Ishikawa (cell line): ENCODE results near the gene HS6ST1.

Experiments used
- CEBPB ChIP-seq: IDR thresholded peaks from 2 replicates; pipeline ENCODE4 v1.6.1; 2012
- EGR1 ChIP-seq: IDR thresholded peaks from 2 replicates; pipeline ENCODE4 v1.6.1; 2012
- EP300 ChIP-seq: IDR thresholded peaks from 2 replicates; pipeline ENCODE4 v1.6.1; 2012; ENCODE audit warnings: borderline replicate concordance
- FOXM1 ChIP-seq: IDR thresholded peaks from 2 replicates; pipeline ENCODE4 v1.6.1; 2012; ENCODE audit warnings: low read depth, borderline replicate concordance
- TAF1 ChIP-seq: IDR thresholded peaks from 2 replicates; pipeline ENCODE4 v1.6.1; 2012; ENCODE audit warnings: low read depth, mild to moderate bottlenecking

DNA sequence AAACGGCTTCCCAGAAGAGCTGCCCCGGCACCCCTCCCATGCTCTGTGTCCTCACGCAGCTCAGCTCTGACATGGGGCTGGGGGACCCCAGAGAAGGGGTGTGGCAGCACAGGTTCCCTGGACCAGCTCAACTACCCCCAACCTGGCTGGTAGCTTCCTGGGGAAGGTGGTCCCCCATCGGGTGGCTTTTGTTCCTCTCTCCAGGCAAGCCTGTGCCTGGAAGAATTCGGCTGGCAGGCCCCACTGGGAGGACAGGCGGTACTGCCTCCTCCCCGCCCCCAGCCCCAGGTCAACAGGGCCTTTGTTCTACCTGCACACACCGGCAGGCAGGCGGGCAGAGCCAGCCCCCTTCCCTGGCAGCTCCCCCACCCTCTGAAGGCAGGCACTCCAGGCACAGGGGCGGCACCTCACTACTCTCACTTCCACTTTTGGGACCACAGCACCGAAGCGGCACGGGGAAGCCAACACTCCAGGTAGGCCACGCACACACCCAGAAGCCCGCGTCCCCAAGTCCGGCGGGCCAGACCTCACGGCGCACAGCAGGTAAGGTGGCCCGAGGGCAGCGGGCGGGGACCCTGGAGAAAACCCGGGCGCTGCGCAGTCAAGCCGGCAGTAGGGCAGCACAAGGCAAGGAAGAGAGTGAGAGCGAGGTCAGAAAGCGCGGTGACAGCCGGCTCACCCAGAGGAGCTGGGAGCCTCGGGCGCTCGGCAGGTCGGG lies 1.3 kb downstream of the HS6ST1 start:
- TF ChIP-seq EP300 (0 out of 2 replicates have a peak, but pooled peaks have one; percentile 17), CEBPB (no peak), TAF1 (no peak; the same call in 1 of the 2 replicates), EGR1 (no peak), FOXM1 (no peak)
